HG03354 (cell line): ENCODE results near the gene PDE7B.
"Not testable (repeated sequence)": the region's sequence is repeated elsewhere in the genome, so short reads cannot be mapped to it uniquely, and the experiment has no call there.

ENCODE experiments used
- ATAC-seq: cut with Tn5 transposase; IDR thresholded peaks from one replicate; pipeline ENCODE4 v1.9.1; 2021; ENCODE audit warnings: mild to moderate bottlenecking; ENCODE audit not compliant: unreplicated experiment, poor library complexity, severe bottlenecking

The PDE7B gene

GRCh38 chr6:136123468-136123867 is 272.0 kb downstream of the PDE7B start:
- no peak for ATAC-seq

GRCh38 chr6:136125585-136125984 is 274.1 kb downstream of the PDE7B start:
- ATAC-seq, result no peak

DNA sequence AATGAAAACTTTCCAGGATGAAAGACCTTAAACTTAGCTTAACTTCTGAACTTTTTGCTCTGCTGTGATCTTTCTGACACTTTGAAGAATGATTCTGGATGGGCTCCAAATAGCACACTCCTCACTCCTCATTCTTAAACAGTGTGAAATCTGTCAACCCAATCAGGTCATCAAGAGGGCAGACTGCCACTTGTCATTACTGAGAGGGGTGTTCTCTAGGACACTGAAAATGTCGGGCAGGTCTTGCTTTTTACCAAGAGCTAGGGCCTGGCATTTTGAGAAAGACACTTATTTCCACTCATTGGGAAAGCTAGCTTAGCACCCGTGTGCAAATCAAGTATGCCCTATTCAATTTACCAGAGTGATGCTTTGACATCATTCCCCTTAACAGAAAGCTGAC is 276.4 kb downstream of the PDE7B start:
- ATAC-seq, result no peak

DNA sequence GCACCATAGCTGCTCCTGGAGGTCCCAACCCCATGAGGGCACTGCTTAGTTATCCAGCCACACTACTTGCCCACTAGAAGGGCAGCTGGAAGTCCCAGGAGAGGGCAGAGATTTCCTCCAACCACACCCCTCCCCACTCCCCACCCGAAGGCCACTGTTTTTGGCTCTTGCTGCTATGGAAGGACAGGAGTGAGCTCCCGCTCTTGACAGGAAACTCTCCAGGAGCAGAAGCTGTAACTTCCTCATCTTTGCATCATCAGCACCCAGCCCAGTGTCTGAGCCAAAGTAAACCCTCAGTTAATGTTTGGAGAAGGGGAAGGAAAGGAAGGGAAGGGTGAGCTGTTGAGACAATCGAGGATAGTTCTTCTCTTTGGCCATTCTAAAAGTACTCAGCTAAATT is 277.9 kb downstream of the PDE7B start:
- no peak for ATAC-seq

DNA sequence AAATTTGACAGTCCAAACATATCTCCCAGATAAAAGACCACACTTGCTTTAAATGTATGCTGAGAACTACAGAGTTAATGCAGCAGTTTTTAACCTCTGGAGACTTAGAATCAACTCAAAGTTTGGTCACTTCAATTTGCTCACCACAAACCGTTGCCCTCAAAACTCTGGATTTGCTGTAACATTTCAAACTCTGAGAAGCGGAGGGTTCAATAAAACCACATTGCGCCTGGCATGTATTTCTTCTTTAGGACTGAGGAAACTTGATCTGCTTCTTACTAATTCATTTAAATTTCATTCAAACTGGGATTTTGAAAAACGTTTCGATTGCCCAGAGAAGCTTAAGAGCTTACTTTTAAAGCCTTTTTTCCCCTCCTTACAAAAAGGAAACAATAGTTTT is 282.8 kb downstream of the PDE7B start:
- no peak for ATAC-seq

- ATAC-seq, result no peak
Measured at GRCh38 chr6:136134751-136135150, 283.2 kb downstream of the PDE7B start.

DNA sequence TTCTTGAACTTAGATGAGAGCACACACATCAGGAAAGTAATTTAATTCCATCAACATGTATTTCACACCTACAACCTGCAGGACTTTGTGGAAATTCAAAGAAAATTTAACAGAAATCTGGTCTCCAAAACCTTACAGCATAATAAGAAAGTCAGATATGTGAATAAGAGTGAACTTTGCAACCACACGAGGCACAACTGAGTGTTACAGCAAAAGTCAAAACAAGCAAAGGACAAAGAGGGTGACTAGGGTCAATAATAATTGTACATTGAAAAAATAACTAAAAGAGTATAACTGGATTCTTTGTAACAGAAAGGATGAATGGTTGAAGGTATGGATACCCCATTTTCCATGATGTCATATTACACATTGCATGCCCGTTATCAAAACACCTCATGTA is 284.8 kb downstream of the PDE7B start:
- ATAC-seq, result no peak

DNA sequence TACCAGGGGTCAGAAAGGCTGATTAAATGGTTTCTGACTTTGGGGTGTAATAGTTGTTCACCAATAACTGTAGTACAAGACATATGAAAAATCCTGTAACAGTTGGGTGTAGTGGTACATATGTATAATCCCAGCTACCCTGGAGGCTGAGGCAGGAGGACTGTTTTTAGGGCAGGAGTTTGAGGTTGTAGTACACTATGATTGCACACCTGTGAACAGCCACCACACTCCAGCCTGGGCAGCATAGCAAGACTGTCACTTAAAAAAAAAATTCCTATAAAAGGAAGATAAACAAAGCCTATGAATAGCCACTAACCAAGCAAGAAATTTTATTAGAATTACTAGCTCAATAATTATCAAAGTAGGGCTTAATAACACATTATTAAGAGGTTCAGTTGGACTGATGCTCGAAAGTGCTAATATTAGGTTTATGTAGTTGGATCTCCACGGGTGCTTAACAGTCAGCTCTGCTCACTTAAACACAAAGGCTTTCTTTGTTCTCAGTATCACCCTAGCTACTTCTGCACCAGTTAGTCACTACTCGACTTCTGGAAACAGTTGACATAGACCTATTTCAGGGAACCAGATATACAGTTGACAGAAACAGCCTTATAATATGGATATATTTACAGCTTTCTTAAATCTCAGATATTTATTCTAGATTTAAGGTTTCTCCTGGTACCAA is 285.6 kb downstream of the PDE7B start:
- ATAC-seq, result no peak

DNA sequence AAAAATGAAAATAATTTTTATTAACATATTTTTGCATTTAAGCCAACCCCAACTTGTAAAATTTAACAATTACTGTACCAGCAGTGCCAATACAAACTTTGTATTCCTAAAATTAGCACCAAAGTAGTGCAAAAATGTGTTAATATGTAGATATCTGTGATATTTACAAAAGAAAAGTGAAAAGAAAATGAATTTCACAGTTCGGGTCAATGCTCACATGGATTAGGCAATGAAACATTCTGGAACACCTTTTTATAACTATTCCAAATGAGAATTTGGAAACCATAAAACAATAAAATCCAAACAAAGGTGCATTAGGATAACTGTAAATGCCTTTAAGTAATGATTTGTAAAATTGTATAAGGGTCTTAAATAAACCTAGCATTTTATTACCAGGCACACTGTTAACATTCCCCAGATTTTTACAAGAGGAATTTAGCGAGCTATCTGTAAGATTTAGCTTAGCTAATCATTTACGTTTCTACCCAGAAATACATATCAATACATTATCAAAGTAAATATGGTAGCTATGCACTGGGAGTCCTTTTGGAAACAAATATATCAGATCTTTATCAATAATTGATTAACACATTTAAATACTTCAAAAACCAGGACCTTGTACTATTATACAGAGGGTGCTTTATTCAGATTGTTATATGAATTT is 286.4 kb downstream of the PDE7B start:
- no peak for ATAC-seq

DNA sequence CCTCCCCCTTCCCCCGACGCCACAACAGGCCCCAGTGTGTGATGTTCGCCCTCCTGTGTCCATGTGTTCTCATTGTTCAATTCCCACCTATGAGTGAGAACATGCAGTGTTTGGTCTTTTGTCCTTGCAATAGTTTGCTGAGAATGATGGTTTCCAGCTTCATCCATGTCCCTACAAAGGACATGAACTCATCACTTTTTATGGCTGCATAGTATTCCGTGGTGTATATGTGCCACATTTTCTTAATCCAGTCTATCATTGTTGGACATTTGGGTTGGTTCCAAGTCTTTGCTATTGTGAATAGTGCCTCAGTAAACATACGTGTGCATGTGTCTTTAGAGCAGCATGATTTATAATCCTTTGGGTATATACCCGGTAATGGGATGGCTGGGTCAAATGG is 287.6 kb downstream of the PDE7B start:
- not testable (repeated sequence) for ATAC-seq

DNA sequence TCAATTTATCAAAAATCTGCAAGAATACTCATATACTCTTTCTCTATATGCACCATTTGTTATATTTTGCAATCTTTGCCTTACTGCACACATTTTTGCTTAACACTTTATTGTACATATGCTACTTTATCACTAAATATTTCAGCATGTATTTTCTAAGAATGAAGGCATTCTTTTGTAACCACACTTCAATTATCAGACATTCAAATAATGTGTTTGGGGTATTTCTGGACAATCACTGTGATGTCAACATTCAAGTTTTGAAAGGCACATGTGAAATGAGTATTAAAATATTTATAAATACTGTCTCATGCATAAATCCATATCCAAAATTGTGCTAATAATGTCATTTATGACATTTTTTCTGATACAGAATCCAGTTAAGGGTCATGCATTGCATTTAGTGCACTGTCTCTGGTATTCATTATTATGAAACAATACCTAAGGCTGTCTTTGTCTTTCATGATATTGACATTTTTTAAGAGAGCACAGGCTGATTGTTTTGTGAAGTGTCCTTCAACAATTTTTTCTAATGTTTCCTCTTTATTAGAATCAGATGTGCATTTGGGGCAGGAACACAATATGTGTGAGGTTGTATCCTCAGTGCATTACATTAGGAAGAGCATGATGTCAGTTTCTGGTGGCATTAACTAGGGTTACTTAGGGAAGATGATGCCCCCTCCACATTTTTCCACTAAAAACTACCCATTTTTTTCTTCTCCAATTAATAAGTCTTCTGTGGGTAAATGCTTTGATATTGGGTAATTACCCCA is 292.9 kb downstream of the PDE7B start:
- no peak for ATAC-seq

DNA sequence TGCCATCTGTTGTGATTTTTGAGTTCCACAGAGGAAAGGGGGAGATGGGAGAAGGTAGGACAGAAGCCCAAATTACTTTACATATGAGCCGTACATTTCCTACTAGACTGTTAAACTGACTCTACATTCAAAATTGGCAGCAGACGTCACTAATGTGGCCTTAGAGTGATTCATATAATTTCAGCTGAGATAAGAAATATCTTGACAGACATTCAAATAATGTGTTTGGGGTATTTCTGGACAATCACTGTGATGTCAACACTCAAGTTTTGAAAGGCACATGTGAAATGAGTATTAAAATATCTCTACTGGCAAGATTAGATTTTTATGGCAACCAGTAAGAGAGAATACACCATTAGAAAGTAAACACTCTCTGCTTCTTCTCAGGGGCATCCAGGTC is 294.6 kb downstream of the PDE7B start:
- no peak for ATAC-seq

DNA sequence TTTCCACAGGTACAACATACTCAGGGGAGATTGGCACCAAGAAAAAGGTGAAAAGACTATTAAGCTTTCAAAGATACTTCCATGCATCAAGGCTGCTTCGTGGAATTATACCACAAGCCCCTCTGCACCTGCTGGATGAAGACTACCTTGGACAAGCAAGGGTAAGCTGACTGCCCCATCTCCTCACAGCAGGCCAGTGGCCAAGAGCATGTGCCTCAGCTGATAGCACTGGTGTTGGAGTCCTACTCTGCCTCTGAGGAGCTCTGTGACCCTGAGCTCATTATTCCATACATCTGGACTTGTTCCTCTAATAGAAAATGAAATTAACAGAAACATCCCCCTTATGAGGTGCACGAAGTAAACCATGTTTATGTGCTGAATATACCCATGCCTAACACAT is 295.8 kb downstream of the PDE7B start:
- ATAC-seq, result no peak

DNA sequence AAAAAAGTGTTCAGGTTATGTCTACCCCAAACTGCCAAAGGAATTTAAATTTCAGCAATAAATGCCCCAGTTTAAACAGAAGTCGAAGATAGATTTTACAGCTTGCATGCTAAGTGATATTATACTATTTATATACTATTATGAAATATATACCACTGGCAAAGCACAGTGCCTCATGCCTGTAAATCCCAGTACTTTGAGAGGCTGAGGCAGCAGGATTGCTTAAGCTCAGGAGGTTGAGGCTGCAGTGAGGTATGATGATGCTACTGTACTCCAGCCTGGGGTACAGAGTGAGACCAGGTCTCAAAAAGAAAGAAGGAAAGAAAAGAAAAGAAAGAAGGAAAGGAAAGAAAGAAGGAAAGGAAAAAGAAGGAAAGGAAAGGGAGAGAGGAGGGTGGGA is 296.6 kb downstream of the PDE7B start:
- ATAC-seq, result no peak

GRCh38 chr6:136148523-136148922 is 297.0 kb downstream of the PDE7B start:
- no peak for ATAC-seq

GRCh38 chr6:136149311-136149710 is 297.8 kb downstream of the PDE7B start:
- ATAC-seq, result no peak

DNA sequence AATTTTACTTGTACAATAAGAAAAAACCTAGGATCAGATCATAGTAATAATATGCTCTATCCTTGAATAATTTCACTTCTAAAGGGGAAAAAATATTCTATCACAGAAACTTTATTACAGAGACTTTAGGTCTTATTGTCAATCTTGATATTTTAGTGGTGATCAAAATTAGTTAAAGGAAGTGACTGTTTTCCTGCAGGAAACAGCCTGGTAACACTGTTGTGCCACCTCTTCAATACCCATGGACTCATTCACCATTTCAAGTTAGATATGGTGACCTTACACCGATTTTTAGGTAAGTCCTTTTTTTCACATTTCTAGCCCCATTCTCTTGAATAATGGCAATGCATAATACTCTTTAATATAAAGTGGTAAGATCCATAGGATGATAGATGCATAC is 299.5 kb downstream of the PDE7B start:
- no peak for ATAC-seq

DNA sequence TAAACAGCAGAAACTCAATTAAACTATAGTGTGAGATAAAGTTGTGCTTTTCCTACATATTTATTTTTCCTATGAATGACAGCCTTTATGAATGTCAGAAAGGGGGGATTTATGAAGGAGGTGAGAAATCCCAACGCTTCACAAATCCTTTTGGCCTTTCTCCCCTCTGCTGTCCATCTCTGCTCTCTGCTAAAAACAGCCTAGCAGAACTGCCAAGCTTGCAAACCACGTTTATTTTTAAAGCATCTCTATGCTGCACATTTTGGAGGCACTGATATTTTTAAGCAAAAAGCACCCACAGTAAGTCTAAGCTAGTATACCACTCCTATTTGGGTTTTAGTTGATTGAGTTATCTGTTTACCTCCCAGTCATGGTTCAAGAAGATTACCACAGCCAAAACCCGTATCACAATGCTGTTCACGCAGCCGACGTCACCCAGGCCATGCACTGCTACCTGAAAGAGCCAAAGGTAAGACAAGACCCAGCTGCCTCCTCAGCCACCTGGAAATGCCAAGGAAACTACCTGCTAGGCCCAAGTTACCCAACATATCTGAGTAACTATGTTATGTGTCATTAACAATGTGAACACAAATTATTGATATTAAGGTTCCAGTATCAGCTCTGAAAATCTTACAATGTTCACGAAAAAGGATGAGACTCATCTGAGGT is 302.3 kb downstream of the PDE7B start:
- no peak for ATAC-seq

GRCh38 chr6:136155191-136155590 is 303.7 kb downstream of the PDE7B start:
- no peak for ATAC-seq

DNA sequence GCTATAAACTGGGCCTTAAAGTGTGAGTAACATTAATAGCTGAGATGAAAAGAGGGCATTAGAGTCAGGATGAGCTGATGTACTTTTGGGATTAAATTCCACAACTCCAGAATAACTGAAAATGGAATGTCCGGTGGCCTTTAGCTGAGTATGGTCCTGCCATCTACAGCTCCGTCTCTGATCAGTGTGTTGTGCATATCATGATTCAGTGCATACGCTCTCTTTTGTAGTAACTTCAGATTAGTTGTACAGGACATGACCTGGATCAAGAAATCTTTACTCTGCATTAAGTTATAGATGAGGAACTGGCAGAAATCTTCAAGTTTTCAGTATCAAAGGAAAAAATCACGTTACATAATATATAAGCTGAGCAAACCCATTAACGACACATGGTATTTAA is 306.2 kb downstream of the PDE7B start:
- no peak for ATAC-seq
